Kidney epithelial cell (primary cell): ENCODE results near the gene RAD23A. TPM values are rescaled to one million over a fixed set of nuclear protein-coding genes. Genes with fewer than 3 reads are reported as not detected.

Experiments used
- DNase-seq: peaks from one replicate; pipeline ENCODE4 v3.0.0-alpha.2; 2010; ENCODE audit warnings: low read depth
- H3K27me3 ChIP-seq: 2 replicates; pipeline ENCODE4 v1.6.0; 2011; ENCODE audit warnings: low read length; ENCODE audit not compliant: control insufficient read depth, insufficient read depth
- H3K36me3 ChIP-seq: 2 replicates; pipeline ENCODE4 v1.5.1; 2011; ENCODE audit warnings: low read length; ENCODE audit not compliant: control insufficient read depth, insufficient read depth
- H3K4me3 ChIP-seq: 2 replicates; pipeline ENCODE4 v1.5.1; 2011; ENCODE audit warnings: low read depth, mild to moderate bottlenecking, control low read depth, low read length
- total RNA-seq: library from RNA; depleted of rRNA; stranded (reverse); fragments of >200 nt; gene quantifications from 2 replicates; pipeline ENCODE4 v1.2.3, GENCODE V29; 2015
- TF ChIP-seq, protein P1 (sequence below): IDR thresholded peaks from 2 replicates; pipeline ENCODE4 v1.5.1; 2011; ENCODE audit warnings: mild to moderate bottlenecking, moderate library complexity, low read length, control low read depth, inconsistent platforms; ENCODE audit not compliant: insufficient read depth, poor library complexity, severe bottlenecking

Gene RAD23A
- total RNA-seq, 1 donor from 2014 or later: 138 TPM

- Histone ChIP-seq H3K4me3 (no peak overlapping the region), H3K27me3 (no peaks in the 10 kb centered on the region), H3K36me3 (peaks cover 1% of the 10 kb centered on the region)
- TF ChIP-seq, protein P1, sequence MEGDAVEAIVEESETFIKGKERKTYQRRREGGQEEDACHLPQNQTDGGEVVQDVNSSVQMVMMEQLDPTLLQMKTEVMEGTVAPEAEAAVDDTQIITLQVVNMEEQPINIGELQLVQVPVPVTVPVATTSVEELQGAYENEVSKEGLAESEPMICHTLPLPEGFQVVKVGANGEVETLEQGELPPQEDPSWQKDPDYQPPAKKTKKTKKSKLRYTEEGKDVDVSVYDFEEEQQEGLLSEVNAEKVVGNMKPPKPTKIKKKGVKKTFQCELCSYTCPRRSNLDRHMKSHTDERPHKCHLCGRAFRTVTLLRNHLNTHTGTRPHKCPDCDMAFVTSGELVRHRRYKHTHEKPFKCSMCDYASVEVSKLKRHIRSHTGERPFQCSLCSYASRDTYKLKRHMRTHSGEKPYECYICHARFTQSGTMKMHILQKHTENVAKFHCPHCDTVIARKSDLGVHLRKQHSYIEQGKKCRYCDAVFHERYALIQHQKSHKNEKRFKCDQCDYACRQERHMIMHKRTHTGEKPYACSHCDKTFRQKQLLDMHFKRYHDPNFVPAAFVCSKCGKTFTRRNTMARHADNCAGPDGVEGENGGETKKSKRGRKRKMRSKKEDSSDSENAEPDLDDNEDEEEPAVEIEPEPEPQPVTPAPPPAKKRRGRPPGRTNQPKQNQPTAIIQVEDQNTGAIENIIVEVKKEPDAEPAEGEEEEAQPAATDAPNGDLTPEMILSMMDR: no peak
- no peak for DNase-seq
Observed at GRCh38 chr19:12959481-12959880, 13.8 kb downstream of the RAD23A start.

DNA sequence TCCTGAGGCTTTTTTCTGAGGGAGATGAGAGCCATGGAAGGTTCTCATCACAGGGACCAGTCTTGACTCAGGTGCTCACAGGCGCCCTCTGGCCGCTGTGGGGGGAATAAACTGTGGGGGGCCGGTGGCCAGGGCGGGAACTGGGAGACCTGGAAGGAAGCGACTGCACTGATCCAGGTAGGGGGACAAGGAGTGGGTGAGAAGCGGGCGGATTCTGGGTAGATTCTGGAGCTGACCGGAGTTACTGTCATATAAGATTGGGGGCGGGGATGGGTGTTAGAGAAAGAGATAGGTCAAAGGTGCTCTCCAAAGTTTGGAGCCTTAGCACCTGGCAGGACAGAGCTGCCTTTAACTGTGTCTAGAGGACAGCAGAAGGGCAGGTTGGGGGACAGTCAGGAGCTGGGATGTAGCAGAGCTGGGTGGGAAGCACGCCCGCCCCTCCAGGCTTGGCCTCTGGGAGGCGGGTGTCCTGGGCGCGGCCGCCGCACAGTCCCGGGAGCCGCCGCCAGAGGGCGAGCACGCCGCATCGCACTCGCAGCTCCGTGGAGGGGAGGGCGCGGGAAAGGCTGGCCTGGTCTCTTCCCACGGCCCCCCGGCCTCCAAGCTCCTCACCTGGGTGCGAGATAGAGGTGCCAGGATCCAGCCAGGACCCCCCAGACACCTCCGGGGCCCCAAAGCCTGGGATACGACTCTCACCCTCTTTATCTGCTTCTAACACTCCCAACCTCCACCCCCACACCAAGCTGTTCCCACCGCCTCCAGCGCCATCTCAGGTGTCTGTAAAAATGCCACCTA lies 19.6 kb downstream of the RAD23A start:
- Histone ChIP-seq H3K27me3 (no peaks in the 10 kb centered on the region), H3K4me3 (peak overlapping the region; percentile 47), H3K36me3 (no peaks in the 10 kb centered on the region)
- DNase-seq: no peak
- TF ChIP-seq, protein P1: peak; percentile 85

DNA sequence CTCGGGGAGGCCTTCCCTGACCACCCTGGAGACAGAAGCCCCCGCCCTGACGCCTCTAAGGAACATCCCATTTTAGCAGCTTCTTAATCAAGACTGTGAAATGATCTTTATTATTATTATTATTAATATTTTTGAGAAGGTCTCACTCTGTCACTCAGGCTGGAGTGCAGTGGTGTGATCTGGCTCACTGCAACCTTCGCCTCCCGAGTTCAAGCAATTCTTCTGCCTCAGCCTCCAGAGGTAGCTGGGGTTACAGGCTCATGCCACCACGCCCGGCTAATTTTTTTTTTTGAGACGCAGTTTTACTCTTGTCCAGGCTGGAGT lies 20.1 kb downstream of the RAD23A start:
- Histone ChIP-seq H3K4me3 (no peak overlapping the region), H3K36me3 (no peaks in the 10 kb centered on the region), H3K27me3 (no peaks in the 10 kb centered on the region)
- DNase-seq: no peak
- TF ChIP-seq, protein P1: no peak

GRCh38 chr19:12967907-12968306 lies 22.2 kb downstream of the RAD23A start:
- Histone ChIP-seq H3K36me3 (no peaks in the 10 kb centered on the region), H3K27me3 (no peaks in the 10 kb centered on the region), H3K4me3 (no peak overlapping the region)
- DNase-seq: no peak
- TF ChIP-seq, protein P1: no peak

DNA sequence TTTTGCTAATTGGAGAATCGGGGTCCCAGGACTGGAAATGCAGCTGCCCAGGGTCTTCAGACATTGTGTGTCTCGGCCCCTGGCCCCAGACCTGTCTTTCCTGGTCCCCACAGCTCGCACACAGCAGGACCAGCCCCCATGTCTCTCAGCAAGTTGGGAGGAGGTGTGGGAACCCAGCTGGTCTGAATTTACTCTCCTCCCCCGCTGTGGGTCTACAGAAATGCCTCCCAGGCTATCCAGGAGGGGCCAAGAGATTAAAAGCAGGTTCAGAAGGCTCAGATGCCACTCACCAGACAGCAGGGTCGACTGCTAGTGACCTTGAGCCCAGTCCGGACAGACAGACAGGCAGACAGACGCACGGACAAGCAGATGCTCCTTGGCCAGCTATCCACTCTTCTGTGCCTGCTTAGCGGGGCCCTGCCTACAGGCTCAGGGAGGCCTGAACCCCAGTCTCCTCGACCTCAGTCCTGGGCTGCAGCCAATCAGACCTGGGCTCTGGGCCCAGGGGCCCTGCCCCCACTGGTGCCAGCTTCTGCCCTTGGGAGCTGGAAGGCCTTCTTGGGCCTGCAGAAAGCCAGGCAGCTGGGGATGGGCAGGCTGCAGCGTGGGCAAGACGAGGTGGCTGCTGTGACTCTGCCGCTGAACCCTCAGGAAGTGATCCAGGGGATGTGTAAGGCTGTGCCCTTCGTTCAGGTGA lies 23.8 kb downstream of the RAD23A start, which contains the start of gene DAND5:
TSS of gene DAND5 (plus strand) at position 285 of the 697 bp plus-strand sequence. CDS start at position 370, 85 bp downstream.
- Histone ChIP-seq H3K4me3 (no peak within 1 kb of the TSS), H3K36me3 (no peaks in the 10 kb centered on the region), H3K27me3 (no peaks in the 10 kb centered on the region)
- TF ChIP-seq, protein P1: no peak
- DNase-seq: no peak
